Measurements from ENCODE around the gene RRAS.

RRAS gene

GRCh38 chr19:49677231-49677900 lies 37.4 kb upstream of the RRAS start, which contains the start of gene PRMT1:
TSS of gene PRMT1 (plus strand) at chr19:49677271. CDS start at chr19:49677281, 10 bp downstream.
- peak; percentile 38 for DNase-seq (ENCODE audit: low read depth)

- DNase-seq (ENCODE audit: low read depth): peak; percentile 100
Observed at GRCh38 chr19:49676784-49677230, 36.9 kb upstream of the RRAS start.

- DNase-seq (ENCODE audit: low read depth): peak; percentile 90
Observed at GRCh38 chr19:49676136-49676783, 36.3 kb upstream of the RRAS start.

- peak; percentile 71 for DNase-seq (ENCODE audit: low read depth)
Observed at GRCh38 chr19:49672131-49672919, 32.4 kb upstream of the RRAS start.

- DNase-seq (ENCODE audit: low read depth): no peak
Observed at GRCh38 chr19:49669516-49669915, 29.6 kb upstream of the RRAS start.

GRCh38 chr19:49667473-49667872 lies 27.5 kb upstream of the RRAS start:
- DNase-seq (ENCODE audit: low read depth): no peak

- no peak for DNase-seq (ENCODE audit: low read depth)
Observed at GRCh38 chr19:49666120-49666444, 26.1 kb upstream of the RRAS start.

GRCh38 chr19:49665351-49666119 lies 25.6 kb upstream of the RRAS start, which contains the start of the genes BCL2L12 and IRF3:
TSS of gene BCL2L12 (plus strand) at chr19:49665933. CDS start at chr19:49666693, 760 bp downstream.
TSS of gene IRF3 (minus strand) at chr19:49665857. CDS start at chr19:49664838, 1,019 bp downstream.
- DNase-seq (ENCODE audit: low read depth): peak; percentile 97

GRCh38 chr19:49665036-49665350 lies 25.1 kb upstream of the RRAS start:
- DNase-seq (ENCODE audit: low read depth): no peak

GRCh38 chr19:49664171-49665035 lies 24.5 kb upstream of the RRAS start:
- peak; percentile 83 for DNase-seq (ENCODE audit: low read depth)

GRCh38 chr19:49663224-49663623 lies 23.3 kb upstream of the RRAS start:
- DNase-seq (ENCODE audit: low read depth): no peak

- no peak for DNase-seq (ENCODE audit: low read depth)
Observed at GRCh38 chr19:49662011-49662410, 22.1 kb upstream of the RRAS start.

GRCh38 chr19:49660338-49660961 lies 20.5 kb upstream of the RRAS start:
- DNase-seq (ENCODE audit: low read depth): no peak

GRCh38 chr19:49658566-49659442 lies 18.9 kb upstream of the RRAS start:
- DNase-seq (ENCODE audit: low read depth): no peak

GRCh38 chr19:49658139-49658517 lies 18.2 kb upstream of the RRAS start:
- no peak for DNase-seq (ENCODE audit: low read depth)

- no peak for DNase-seq (ENCODE audit: low read depth)
Observed at GRCh38 chr19:49657493-49658138, 17.7 kb upstream of the RRAS start.

GRCh38 chr19:49656456-49657109 lies 16.6 kb upstream of the RRAS start:
- no peak for DNase-seq (ENCODE audit: low read depth)

GRCh38 chr19:49655570-49656455 lies 15.9 kb upstream of the RRAS start:
- no peak for DNase-seq (ENCODE audit: low read depth)

Measured in EH (cell line).